Left ventricle myocardium inferior (tissue), 1 donor: ENCODE measurements around the gene SMAD4. TPM values are rescaled to one million over a fixed set of nuclear protein-coding genes. Genes with fewer than 3 reads are reported as not detected.

Experiments
- DNase-seq: peaks from one replicate; pipeline ENCODE4 v3.0.0-alpha.2; 2020
- H3K27ac ChIP-seq: fragments of 200-600 bp; replicated peaks from 2 replicates; pipeline ENCODE4 v1.8.0; 2021
- H3K27me3 ChIP-seq: fragments of 200-600 bp; 2 replicates; pipeline ENCODE4 v1.8.0; 2021; ENCODE audit warnings: low read depth
- H3K36me3 ChIP-seq: fragments of 200-600 bp; 2 replicates; pipeline ENCODE4 v1.8.0; 2021
- H3K4me1 ChIP-seq: fragments of 200-600 bp; 2 replicates; pipeline ENCODE4 v1.8.0; 2021
- H3K4me3 ChIP-seq: fragments of 200-600 bp; 2 replicates; pipeline ENCODE4 v1.8.0; 2021; ENCODE audit warnings: mild to moderate bottlenecking, moderate library complexity
- H3K9me3 ChIP-seq: fragments of 200-600 bp; replicated peaks from 2 replicates; pipeline ENCODE4 v1.8.0; 2021
- CTCF ChIP-seq: fragments of 200-600 bp; IDR thresholded peaks from 2 replicates; pipeline ENCODE4 v1.8.0; 2021; ENCODE audit warnings: antibody characterized with exemption, mild to moderate bottlenecking, borderline replicate concordance
- intact Hi-C: fragments of 100-400 bp; cut with micrococcal nuclease; formaldehyde crosslinking; loops from one replicate; pipeline ENCODE4 v1.11.0; 2022
- total RNA-seq: library from RNA; stranded (reverse); fragmentation: NEBNext Ultra II Directional; extraction: Animal tissue kit (Norgen Biotek cat#: 25700); gene quantifications from one replicate; pipeline ENCODE4 v1.2.1, GENCODE V29; 2021
- donor health status: DM: no; HTN: yes; CAD: no; lungs with severe emphysema.

Gene SMAD4
- total RNA-seq, 1 donor from 2014 or later: 82.9 TPM

DNA sequence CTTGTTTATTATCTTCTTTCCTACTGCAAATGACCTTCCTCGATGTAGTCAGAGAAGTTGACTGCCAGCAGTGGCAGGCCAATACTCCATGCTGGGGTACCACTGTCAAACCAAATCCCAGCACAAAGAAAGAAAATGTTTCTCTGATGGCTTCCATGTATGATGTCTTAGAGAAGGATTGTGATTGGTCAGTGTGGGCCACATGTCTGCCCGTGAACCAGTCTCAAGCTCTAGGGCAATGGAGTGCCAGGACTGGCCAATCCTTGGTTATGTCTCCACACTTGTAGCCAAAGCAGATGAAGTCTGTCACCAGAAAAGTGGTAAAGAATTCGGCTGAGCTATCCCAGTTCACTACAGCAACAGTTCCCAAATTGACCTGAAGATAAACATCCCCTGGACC is 17.6 kb upstream of the SMAD4 start:
- DNase-seq: no peak
- no peak overlapping the region for H3K4me3 ChIP-seq

GRCh38 chr18:51013259-51013658 is 16.8 kb upstream of the SMAD4 start:
- TF ChIP-seq CTCF: no peak
- Histone ChIP-seq H3K4me3 (no peak overlapping the region), H3K27me3 (no peaks in the 10 kb centered on the region), H3K27ac (no peak overlapping the region), H3K9me3 (no peaks in the 10 kb centered on the region), H3K36me3 (no peaks in the 10 kb centered on the region), H3K4me1 (peaks cover 20% of the 10 kb centered on the region)
- DNase-seq: no peak
- intact Hi-C loops: no loop called here

More for the DNA sequence above, 17.6 kb upstream of the SMAD4 start:
- intact Hi-C loops: no loop called here
- H3K36me3 ChIP-seq: no peaks in the 10 kb centered on the region
- no peak for TF ChIP-seq CTCF
- no peaks in the 10 kb centered on the region for H3K9me3 ChIP-seq
- no peaks in the 10 kb centered on the region for H3K27me3 ChIP-seq
- H3K4me1 ChIP-seq: peaks cover 29% of the 10 kb centered on the region
- no peak overlapping the region for H3K27ac ChIP-seq

DNA sequence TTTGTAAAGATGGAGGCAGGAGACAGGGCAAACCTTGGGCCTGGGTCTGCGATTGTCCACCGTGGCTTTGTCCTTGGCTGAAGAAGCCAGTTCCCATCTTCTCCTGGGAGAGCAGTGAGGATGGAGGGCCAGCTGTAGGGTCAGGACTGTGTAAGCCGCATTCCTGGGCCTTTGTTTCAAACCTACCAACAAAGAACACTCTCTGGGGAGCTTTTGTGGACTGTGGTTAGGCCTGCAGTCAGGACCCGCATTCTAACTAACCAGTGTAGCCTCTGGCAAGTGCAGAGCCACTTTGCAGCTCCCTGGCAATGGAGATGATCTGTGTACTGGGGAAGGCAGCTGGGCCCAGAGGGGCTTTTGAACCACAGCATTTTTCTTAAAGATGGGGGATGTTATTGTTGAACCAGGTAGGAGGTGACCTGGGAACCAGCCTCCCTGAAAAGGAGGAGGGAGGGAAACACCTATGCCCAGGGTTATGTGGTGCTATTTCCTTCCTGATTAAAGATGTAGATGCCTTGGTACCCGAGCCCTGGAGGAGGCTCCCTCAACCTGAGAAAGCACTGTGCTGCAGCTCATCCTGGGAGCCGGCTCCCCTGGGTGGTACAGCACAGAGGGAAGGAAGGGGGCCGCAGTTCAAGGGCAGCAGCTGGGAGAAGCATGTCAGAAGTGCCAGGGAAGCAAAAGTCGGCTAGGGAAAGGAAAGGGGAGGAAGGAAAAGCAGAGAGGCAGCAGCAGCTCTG is 12.7 kb upstream of the SMAD4 start:
- DNase-seq: no peak
- no peak for TF ChIP-seq CTCF
- Histone ChIP-seq H3K27ac (no peak overlapping the region), H3K9me3 (no peaks in the 10 kb centered on the region), H3K4me1 (peaks cover 4% of the 10 kb centered on the region), H3K4me3 (no peak overlapping the region), H3K36me3 (no peaks in the 10 kb centered on the region), H3K27me3 (no peaks in the 10 kb centered on the region)
- intact Hi-C loops: no loop called here

GRCh38 chr18:51020536-51020935 is 9.5 kb upstream of the SMAD4 start:
- intact Hi-C loops: loop anchor here (10.0 kb wide), 1 partner anchor 46 kb away; no protein-coding TSS in a partner anchor
- no peak for DNase-seq

DNA sequence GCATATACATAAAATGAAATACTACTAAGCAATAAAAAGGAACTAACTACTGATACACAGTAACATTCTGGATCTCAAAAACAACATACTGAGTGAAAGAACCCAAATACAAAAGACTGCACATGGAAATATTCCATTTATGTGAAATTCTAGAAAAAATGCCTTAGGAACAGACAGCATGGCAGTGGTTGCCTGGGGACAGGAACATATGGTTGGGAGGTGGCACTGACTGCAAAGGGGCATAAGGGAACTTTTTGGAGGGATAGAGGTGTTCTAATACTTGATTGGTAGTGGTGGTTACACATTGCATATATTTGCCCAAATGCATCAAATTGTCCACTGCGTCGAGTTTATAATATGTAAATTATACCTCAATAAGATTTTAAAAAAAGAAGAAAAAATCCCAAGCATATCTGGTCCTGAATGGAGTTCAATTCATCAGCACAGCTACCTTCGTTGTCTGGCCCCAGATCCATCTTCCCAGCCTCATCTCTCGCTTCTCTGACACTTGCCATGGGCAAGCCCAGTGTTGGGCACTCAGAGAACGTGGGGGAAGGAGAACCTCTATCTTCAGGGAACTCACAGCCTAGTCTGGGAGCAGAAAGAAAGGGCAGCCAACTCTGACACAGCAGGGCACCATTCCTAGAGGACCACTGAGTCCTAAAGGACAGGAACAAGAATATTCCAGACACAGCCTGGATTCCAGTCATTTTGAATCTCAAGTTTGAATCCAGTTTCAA is 8.6 kb upstream of the SMAD4 start:
- Histone ChIP-seq H3K27ac (no peak overlapping the region), H3K27me3 (no peaks in the 10 kb centered on the region), H3K4me3 (no peak overlapping the region), H3K36me3 (peaks cover 16% of the 10 kb centered on the region), H3K4me1 (peaks cover 10% of the 10 kb centered on the region), H3K9me3 (no peaks in the 10 kb centered on the region)
- intact Hi-C loops: loop anchor here (10.0 kb wide), 1 partner anchor 47 kb away; no protein-coding TSS in a partner anchor
- no peak for TF ChIP-seq CTCF
- no peak for DNase-seq

More at GRCh38 chr18:51020536-51020935, 9.5 kb upstream of the SMAD4 start:
- Histone ChIP-seq H3K9me3 (no peaks in the 10 kb centered on the region), H3K36me3 (peaks cover 11% of the 10 kb centered on the region), H3K4me3 (no peak overlapping the region), H3K27me3 (no peaks in the 10 kb centered on the region), H3K27ac (no peak overlapping the region), H3K4me1 (peaks cover 4% of the 10 kb centered on the region)
- no peak for TF ChIP-seq CTCF
